ENCODE results near the gene SAMD10.

Gene SAMD10

GRCh38 chr20:63955281-63955826 is 24.1 kb downstream of the SAMD10 start:
- DNase-seq = peak; percentile 59

DNA sequence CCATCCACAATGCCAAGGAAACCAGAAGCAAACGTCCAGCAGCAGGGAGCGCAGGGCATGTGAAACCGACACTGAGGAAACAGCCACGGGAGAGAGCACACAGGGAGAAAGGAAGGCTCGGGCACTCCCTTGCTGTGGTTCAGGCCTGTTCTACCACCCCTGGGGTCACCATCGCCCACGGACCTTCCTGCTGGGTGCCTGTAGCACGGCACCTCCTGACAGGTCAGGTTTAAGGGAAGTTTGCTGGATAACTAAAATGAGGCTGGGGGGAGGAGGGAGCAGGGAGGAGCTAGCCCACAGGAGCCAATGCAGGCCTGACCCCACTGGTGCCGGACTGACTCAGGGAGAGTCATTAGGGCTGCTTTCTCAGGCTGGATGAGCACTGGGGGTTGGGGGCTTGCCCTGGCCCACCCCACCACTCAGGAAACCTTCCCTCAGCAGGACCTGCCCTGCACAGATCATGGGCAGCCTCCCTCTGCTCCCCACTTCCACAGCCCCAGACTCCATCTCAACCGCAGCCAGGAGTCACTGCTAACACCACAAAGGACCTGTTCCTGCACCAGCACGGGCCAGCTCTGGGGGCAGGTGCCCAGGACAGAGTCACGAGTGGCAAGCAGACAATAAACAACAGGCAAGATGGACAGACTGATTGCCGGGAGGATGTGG is 25.5 kb downstream of the SAMD10 start:
- DNase-seq = no peak

- DNase-seq = no peak
Observed at GRCh38 chr20:63952769-63953168, 26.7 kb downstream of the SAMD10 start.

DNA sequence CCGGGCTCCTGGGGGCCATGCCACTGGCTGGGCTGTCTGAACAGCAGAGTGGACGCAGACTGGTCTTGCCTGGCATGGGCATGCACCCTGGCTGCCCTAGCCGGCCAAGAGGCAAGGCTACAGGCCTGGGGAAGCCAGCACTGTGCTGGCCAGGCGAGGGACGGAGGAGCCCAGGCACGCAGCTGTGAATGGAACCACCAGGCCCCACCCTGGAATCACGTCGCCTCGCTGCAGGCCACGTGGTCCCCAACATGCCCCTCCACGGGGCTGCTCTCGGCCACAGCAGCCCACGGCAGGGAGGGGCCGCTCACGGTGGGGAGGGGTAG is 27.3 kb downstream of the SAMD10 start:
- no peak for DNase-seq

DNA sequence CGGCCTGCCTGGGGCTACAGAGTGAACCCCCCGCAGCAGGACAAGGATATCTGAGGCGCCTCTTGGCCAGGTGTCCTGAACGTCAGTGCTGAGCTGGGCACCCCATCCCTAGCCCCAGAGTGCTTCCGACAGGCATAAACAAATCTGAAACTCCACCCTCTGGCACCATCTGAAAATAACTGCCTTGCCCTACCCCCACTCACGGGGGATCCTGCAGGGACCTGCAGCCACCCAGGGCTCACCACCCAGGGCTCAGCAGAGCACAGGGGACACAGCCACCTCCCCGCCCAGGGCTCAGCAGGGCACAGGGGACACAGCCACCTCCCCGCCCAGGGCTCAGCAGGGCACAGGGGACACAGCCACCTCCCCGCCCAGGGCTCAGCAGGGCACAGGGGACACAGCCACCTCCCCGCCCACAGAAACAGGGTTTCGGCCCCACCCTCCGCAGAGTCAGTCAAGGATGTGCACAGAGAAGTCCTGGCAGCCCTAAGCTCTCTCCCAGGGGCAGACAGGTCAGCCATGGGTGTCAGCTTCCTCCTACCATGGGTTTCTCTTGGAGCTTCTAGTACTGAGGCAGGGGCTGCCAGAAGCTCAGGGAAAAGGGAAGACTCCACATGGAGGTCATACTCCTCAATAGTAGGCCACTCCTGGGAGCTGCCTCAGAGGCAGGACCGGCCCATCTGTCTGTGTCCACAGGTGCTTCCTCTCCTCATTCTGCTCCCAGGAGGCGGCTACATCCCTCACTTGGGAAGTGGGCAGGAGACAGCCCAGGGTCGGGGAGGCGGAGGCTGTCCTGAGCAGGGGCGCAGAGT is 27.8 kb downstream of the SAMD10 start:
- no peak for DNase-seq

DNA sequence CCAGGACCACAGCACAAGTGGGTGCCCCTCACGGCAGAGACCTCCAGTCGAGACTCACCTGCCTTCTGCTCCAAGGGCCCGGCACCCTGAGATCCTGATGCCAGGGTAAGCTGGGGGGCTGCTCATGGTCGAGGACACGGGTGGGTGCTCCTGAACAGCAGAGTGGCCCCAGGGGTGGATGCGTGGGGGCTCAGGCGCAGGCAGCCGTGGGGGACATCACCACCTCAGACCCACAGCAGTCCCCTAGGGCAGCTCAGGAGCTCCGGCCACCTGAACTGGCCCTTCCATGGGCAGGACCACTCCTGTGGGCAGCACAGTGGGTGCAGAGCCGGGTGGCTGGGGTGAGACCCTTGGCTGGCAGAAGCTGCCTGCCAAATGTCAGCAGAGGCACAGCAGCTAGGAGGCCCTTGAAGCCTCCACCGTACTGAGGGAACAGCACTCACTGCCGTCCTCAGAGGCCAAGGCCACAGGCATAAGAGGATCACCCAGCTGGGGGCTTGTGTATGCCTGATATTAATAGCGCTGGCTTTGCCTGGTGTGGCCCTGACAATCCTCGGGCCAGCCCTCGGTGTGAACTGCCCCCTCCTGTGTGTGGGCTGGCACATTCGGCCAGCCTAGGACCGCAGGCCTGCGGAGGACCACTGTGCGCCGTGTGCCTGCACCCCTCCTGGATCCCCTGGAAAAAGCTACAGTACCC is 28.6 kb downstream of the SAMD10 start:
- DNase-seq = peak; percentile 81

DNA sequence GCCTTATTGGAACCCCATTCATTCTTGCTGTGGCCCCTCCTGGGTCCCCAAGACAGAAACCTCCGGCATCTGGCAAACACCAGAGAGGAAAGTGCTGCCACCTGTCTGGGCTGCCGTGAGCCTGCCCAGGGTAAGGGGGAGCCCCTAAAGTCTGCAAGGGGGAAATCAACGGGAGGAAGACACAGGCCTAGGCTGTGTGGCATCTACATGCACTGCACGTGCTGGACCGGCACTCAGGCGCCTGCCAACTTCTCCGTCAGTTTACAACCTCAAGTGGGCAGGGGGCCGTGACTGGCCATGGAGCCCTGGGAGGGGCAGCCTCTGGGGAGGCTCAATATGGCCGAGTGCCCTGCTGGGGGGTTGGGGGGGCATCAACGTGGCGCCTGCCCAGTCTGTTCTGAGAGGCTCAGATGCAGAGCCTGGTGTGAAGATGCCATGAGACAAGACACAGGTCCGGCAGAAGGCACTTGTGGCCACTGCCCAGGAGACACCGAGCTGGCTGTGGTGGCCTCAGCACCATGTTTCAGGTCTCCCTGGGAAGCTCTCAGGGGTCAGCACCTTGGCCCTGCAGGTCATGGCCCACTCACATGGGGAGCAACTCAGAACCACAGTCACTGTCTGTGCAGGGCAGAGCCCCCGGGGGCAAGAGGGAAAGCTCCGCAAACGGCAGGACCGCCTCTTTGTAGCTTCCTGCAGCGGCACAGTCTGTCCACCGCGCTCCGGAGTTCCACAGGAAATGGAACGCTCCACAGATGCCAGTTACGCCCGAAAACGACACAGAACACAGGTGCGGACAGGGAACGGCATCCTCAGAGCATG is 31.6 kb downstream of the SAMD10 start:
- no peak for DNase-seq

- no peak for DNase-seq
Observed at GRCh38 chr20:63946986-63947637, 32.3 kb downstream of the SAMD10 start.

GRCh38 chr20:63945921-63946920 is 33.2 kb downstream of the SAMD10 start:
- no peak for DNase-seq

DNA sequence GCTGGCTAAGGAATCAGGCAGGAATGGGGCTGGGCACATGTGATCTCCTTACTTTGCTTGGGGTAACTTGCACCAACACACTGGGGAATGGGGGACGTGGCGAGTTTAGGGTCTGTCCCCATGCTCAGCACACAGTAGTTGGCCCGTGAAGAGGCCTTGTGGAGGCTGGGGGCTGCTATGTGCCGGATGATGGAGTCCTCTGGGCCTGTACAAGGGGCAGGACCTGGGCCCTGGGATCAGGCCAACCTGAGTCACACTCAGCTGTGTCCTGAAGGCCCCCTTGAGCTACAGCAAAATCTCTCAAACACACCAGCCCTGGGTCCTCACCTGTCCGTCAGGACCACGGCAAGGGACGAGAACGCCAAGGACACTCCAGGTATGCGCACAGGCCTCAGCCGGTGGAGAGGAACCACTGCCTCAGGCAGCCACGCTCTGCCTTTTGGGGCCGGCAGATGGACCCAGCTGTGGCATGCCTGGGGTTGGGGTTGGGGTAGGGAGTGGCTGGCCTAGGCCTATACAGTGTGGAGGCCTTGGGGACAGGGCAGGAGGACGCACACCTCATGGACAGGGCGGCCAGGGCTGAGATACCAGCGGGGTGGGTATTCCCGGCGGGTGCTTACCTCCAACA is 34.3 kb downstream of the SAMD10 start:
- no peak for DNase-seq

DNA sequence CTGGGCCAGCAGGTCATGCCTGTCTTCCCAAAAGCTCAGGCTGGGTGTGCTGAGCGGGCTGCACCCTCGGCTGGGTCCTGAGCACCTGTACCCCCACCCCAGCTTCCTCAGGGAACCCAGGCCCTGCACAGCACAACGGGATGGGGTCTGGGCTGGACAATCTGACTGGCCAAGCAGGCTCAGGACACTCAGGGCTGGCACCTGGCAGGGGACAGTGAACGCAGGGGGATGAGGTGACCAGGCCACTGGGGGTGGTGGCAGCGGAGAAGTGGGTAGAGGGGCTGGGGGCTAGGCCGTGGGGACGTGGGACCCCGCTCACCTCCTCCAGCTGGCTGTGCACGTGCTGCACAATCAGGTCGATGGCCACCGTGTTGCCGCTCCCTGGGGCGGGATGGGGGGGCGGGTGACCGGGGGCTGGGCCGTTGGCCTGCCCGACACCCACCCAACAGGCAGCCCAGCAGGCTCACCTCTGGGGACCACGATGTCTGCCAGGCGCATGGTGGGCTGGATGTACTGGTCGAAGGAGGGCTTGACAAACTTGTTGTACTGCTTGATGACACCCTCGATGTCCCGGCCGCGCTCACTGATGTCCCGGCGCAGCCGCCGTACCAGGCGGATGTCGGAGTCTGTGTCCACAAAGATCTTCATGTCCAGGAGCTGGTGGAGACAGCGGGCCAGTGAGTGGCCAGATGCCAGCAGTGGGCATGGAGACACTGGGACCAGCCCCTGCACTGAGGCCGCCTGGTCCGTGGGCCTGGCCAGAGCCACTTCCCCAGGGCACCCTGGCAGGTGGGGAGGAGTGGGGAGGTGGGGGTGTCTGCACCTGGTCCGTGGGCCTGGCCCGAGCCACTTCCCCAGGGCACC is 35.1 kb downstream of the SAMD10 start:
- no peak for DNase-seq

GRCh38 chr20:63943808-63944077 is 35.7 kb downstream of the SAMD10 start:
- DNase-seq = no peak

DNA sequence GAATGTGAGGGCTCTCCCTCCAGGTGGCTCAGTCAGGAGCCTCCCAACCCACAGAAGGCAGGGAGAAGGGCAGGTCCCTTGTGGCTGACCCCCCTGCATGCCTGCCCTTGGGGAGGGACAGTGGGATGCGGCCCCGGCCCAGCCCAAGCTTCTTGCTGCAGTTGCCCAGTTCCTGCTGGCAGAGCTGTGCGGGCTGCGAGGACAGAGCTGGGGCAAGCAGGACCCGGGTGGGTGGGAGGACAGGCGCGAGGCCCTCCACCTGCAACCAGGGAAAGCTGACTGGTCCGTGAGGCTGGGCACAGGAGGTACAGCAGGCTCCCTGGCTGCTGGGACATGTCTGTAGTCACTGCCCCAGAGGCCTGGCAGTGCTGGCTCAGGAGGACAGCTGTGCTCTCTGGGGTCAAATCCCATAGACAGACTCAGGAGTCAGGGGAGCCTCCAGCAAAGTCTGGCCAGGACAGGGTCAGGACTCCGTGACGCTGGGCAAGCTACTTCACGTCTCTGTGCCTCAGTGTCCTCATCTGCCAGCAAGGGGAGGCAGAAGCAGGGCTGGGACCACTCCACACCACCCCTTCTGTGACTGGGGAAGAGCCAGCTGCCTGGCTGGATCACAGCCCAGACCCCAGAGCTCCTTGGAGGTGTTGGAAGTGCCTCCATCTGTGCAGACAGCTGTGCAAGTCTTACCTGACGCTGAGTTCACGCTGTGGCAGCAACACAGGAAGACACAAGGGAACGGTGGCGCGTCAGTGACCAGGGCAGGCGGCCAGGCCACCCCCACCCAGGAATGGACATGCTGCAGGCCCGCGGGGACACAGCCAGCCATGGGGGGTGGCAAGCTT is 36.3 kb downstream of the SAMD10 start:
- DNase-seq = peak; percentile 47

DNA sequence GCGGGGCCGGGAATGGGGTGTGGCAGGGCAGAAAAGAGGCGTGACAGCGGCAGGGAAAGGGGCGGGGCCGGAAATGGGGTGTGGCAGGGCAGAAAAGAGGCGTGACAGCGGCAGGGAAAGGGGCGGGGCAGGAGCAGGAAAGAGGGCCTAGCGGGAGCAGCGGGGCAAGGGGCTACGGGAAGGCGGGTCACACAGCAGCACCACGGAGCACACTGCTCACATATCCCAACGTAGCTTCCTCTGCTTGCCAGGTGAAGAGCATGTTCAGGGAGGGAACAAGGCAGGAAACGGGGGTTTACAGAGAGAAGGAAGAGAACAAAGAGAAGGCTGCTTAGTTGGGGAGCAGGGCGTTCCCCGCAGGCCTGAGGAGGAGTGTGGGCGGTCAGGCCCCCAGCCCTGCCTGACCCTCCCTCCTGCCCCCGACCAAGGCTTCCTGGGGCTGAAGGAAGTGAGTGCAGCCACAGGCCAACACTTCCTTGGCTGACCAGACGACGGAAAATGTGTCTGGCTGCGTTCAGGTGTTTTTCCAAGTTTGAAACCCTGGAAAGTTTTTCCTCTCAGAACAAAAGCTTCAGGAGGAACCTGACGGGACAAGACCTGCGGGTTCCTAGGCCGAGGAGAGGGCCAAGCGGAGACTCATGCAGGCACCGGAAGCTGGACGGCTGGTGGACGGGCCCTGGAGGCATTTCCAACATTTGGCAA is 37.0 kb downstream of the SAMD10 start:
- DNase-seq = peak; percentile 71

DNA sequence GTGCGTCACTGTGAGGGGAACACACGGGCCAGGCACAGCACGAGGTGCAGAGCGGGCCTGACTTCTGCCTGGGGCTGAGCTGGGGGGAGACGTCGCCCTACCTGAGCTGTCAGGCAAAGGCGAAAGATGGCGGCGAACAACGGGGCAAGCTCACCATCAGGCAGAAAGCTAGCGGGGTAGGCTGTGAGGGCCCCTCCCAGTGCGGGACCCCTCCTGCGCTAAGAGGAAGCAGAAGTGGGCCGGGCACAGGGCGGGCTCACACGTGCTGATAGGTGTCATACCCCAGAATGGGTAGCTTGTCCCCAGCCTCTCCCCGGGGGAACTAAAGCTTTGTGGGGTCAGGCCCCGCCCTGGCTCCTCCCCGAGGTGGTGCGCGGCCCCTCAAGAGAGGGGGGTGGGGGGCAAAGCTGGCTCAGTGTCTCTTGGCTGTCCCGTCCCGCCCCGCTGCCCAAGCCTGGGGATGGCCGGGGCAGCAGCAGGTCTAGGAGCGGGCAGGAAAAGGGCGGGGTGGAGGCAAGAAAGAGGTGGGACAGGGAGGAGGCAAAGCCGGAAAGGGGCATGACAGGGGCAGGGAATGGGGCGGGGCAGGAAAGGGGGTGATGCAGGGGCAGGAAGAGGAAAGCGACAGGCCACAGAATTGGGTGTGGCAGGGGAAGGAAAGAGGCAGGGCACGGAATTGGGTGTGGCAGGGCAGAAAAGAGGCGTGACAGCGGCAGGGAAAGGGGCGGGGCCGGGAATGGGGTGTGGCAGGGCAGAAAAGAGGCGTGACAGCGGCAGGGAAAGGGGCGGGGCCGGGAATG is 38.0 kb downstream of the SAMD10 start:
- DNase-seq = no peak

GRCh38 chr20:63940472-63941266 is 38.8 kb downstream of the SAMD10 start:
- no peak for DNase-seq

All from NCI-H82 (cell line).